Smooth muscle cell (in vitro differentiated cells): ENCODE data around the gene LCMT1. TPM values are rescaled to one million over a fixed set of nuclear protein-coding genes. Genes with fewer than 3 reads are reported as not detected.

Source experiments
- DNase-seq: peaks from one replicate; lab custom pipeline; 2025; ENCODE audit not compliant: unreplicated experiment; lab: John Stamatoyannopoulos, UW
- H2AFZ ChIP-seq: fragments of 200-600 bp; sonication (generic); 2 replicates; pipeline ENCODE4 v1.6.0; 2016; ENCODE audit warnings: antibody characterized with exemption, low read depth, mild to moderate bottlenecking
- H3F3A ChIP-seq: fragments of 200-600 bp; sonication (generic); 2 replicates; pipeline ENCODE4 v1.6.0; 2017; ENCODE audit warnings: antibody characterized with exemption, low read depth
- H3K27ac ChIP-seq: fragments of 200-600 bp; sonication (generic); 2 replicates; pipeline ENCODE4 v1.5.1; 2016; ENCODE audit warnings: low read depth, mild to moderate bottlenecking
- H3K27me3 ChIP-seq: fragments of 200-600 bp; sonication (generic); 2 replicates; pipeline ENCODE4 v1.6.1; 2016; ENCODE audit warnings: low read depth, mild to moderate bottlenecking
- H3K36me3 ChIP-seq: fragments of 200-600 bp; sonication (generic); 2 replicates; pipeline ENCODE4 v1.5.1; 2016; ENCODE audit warnings: low read depth
- H3K4me1 ChIP-seq: fragments of 200-600 bp; sonication (generic); 2 replicates; pipeline ENCODE4 v1.5.1; 2016; ENCODE audit warnings: low read depth
- H3K4me2 ChIP-seq: fragments of 200-600 bp; sonication (generic); 2 replicates; pipeline ENCODE4 v1.6.0; 2016; ENCODE audit warnings: mild to moderate bottlenecking
- H3K4me3 ChIP-seq: fragments of 200-600 bp; sonication (generic); 2 replicates; pipeline ENCODE4 v1.5.1; 2016; ENCODE audit warnings: mild to moderate bottlenecking
- H3K79me2 ChIP-seq: fragments of 200-600 bp; sonication (generic); 2 replicates; pipeline ENCODE4 v1.6.0; 2016; ENCODE audit warnings: low read depth, mild to moderate bottlenecking
- H3K9ac ChIP-seq: fragments of 200-600 bp; sonication (generic); 2 replicates; pipeline ENCODE4 v1.6.0; 2016; ENCODE audit warnings: low read depth
- H3K9me3 ChIP-seq: fragments of 200-600 bp; sonication (generic); replicated peaks from 2 replicates; pipeline ENCODE4 v1.5.1; 2016; ENCODE audit warnings: low read depth
- H4K20me1 ChIP-seq: fragments of 200-600 bp; sonication (generic); 2 replicates; pipeline ENCODE4 v1.6.0; 2016; ENCODE audit warnings: low read depth
- WGBS: methylation state at CpG from one replicate; pipeline ENCODE4 v1.1.7; 2016; ENCODE audit warnings: low lambda C conversion rate; 5-methylcytosine and 5-hydroxymethylcytosine counted together
- polyA plus RNA-seq: library from polyadenylated mRNA; unstranded; fragments of >200 nt; fragmentation: Nextera tagmentation; extraction: Ambion mirVana; gene quantifications from 2 replicates; pipeline ENCODE4 v1.2.1, GENCODE V29; 2016
- total RNA-seq: library from RNA; depleted of rRNA; stranded (reverse); fragments of >200 nt; gene quantifications from 2 replicates; pipeline ENCODE4 v1.2.3, GENCODE V29; 2014
- TF ChIP-seq, protein P1 (sequence below): fragments of 200-600 bp; sonication (generic); IDR thresholded peaks from 2 replicates; pipeline ENCODE4 v1.5.1; 2017; ENCODE audit warnings: borderline replicate concordance, mild to moderate bottlenecking, antibody characterized with exemption; ENCODE audit not compliant: insufficient read depth, poor library complexity, severe bottlenecking

The LCMT1 gene
- total and polyA plus RNA-seq, 2 experiments from 2014 or later, result 52.5 to 57.6 TPM

GRCh38 chr16:25107466-25107792 lies 4.1 kb upstream of the LCMT1 start:
- Histone ChIP-seq H3K27ac (no peak overlapping the region), H3K4me2 (peak overlapping the region; percentile 90), H3K79me2 (peaks cover 8% of the 10 kb centered on the region), H2AFZ (peak overlapping the region; percentile 82), H3K9ac (peak overlapping the region; percentile 82), H4K20me1 (no peaks in the 10 kb centered on the region), H3K36me3 (no peaks in the 10 kb centered on the region), H3K9me3 (no peaks in the 10 kb centered on the region), H3F3A (no peaks in the 10 kb centered on the region), H3K4me1 (peaks cover 27% of the 10 kb centered on the region), H3K27me3 (peaks cover 10% of the 10 kb centered on the region), H3K4me3 (peak overlapping the region; percentile 62)
- DNase-seq, result no peak
- WGBS, result 56% methylated on average over 7 of the region's 7 CpGs
- TF ChIP-seq, protein P1, sequence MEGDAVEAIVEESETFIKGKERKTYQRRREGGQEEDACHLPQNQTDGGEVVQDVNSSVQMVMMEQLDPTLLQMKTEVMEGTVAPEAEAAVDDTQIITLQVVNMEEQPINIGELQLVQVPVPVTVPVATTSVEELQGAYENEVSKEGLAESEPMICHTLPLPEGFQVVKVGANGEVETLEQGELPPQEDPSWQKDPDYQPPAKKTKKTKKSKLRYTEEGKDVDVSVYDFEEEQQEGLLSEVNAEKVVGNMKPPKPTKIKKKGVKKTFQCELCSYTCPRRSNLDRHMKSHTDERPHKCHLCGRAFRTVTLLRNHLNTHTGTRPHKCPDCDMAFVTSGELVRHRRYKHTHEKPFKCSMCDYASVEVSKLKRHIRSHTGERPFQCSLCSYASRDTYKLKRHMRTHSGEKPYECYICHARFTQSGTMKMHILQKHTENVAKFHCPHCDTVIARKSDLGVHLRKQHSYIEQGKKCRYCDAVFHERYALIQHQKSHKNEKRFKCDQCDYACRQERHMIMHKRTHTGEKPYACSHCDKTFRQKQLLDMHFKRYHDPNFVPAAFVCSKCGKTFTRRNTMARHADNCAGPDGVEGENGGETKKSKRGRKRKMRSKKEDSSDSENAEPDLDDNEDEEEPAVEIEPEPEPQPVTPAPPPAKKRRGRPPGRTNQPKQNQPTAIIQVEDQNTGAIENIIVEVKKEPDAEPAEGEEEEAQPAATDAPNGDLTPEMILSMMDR, result no peak

DNA sequence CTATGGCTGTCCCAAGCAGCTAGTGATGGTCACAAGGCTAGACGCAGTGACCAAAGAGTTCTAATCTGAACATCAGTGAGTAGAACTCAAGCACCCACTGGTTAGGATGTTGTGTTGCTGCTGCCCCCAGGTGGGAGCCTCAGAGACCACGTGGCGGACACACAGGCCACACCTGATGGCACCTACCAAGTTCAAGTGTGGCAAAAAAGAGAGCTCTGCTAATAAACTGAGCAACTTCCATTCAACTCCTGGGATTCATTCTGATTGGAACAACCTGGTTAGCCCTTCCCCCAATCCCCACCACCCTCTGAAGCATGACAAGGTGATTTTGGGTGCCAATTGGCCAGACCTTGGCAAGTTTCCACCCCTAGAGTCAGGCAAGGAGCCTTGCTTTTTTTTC lies 3.5 kb upstream of the LCMT1 start:
- Histone ChIP-seq H3K79me2 (peaks cover 14% of the 10 kb centered on the region), H4K20me1 (no peaks in the 10 kb centered on the region), H2AFZ (no peak overlapping the region), H3K27me3 (peaks cover 6% of the 10 kb centered on the region), H3K9ac (no peak overlapping the region), H3K4me2 (no peak overlapping the region), H3K36me3 (no peaks in the 10 kb centered on the region), H3K27ac (no peak overlapping the region), H3K4me3 (no peak overlapping the region), H3K4me1 (peaks cover 31% of the 10 kb centered on the region), H3F3A (no peaks in the 10 kb centered on the region), H3K9me3 (no peaks in the 10 kb centered on the region)
- DNase-seq, result no peak
- WGBS, result 77% methylated on average over 3 of the region's 3 CpGs
- TF ChIP-seq, protein P1, result no peak

- H3K27ac ChIP-seq, result peak overlapping the region; percentile 45
- H3K4me1 ChIP-seq, result peaks cover 31% of the 10 kb centered on the region
- H4K20me1 ChIP-seq, result peaks cover 10% of the 10 kb centered on the region
- peaks cover 30% of the 10 kb centered on the region for H3K79me2 ChIP-seq
- DNase-seq, result no peak
- H2AFZ ChIP-seq, result no peak overlapping the region
- H3K36me3 ChIP-seq, result no peaks in the 10 kb centered on the region
- no peaks in the 10 kb centered on the region for H3K9me3 ChIP-seq
- H3K4me2 ChIP-seq, result peak overlapping the region; percentile 90
- TF ChIP-seq, protein P1, result no peak
- H3F3A ChIP-seq, result no peaks in the 10 kb centered on the region
- H3K9ac ChIP-seq, result no peak overlapping the region
- H3K27me3 ChIP-seq, result peaks cover 6% of the 10 kb centered on the region
- 30% methylated on average over 4 of the region's 4 CpGs for WGBS
- no peak overlapping the region for H3K4me3 ChIP-seq
Measured at GRCh38 chr16:25109643-25110042, 1.9 kb upstream of the LCMT1 start.

- H3K27me3 ChIP-seq, result no peaks in the 10 kb centered on the region
- DNase-seq, result no peak
- peak overlapping the region; percentile 91 for H3K4me3 ChIP-seq
- peaks cover 18% of the 10 kb centered on the region for H4K20me1 ChIP-seq
- WGBS, result 39% methylated on average over 8 of the region's 8 CpGs
- no peaks in the 10 kb centered on the region for H3F3A ChIP-seq
- no peaks in the 10 kb centered on the region for H3K9me3 ChIP-seq
- peak overlapping the region; percentile 83 for H3K9ac ChIP-seq
- TF ChIP-seq, protein P1, result no peak
- H3K79me2 ChIP-seq, result peaks cover 37% of the 10 kb centered on the region
- H3K36me3 ChIP-seq, result no peaks in the 10 kb centered on the region
- peak overlapping the region; percentile 90 for H3K4me2 ChIP-seq
- peak overlapping the region; percentile 87 for H2AFZ ChIP-seq
- H3K27ac ChIP-seq, result peak overlapping the region; percentile 59
- peaks cover 31% of the 10 kb centered on the region for H3K4me1 ChIP-seq
Measured at GRCh38 chr16:25110387-25110947, 1.1 kb upstream of the LCMT1 start.
